Activated T-helper 17 cell treated with anti-CD3 and anti-CD28 coated beads, Interleukin-2, amount 50 U/mL, for 72 hours (primary cell): ENCODE results near the gene GOLGA6A. TPM values are rescaled to one million over a fixed set of nuclear protein-coding genes. Genes with fewer than 3 reads are reported as not detected.
A peak's percentile ranks its signal among the peaks of the same experiment; 100 is the strongest.

ENCODE experiments used
- ATAC-seq: fragments of 150-1000 bp; cut with Tn5 transposase; replicated peaks from 2 replicates; pipeline ENCODE4 v1.10.0; 2021; ENCODE audit warnings: mild to moderate bottlenecking, moderate library complexity
- H3K27ac Mint-ChIP-seq: one replicate; pipeline ENCODE4 v1.8.0; 2022; ENCODE audit warnings: mixed read lengths
- H3K27me3 Mint-ChIP-seq: one replicate; pipeline ENCODE4 v1.8.0; 2022; ENCODE audit warnings: mixed read lengths
- H3K36me3 Mint-ChIP-seq: one replicate; pipeline ENCODE4 v1.8.0; 2022; ENCODE audit warnings: low read depth, mild to moderate bottlenecking, mixed read lengths
- H3K4me1 Mint-ChIP-seq: one replicate; pipeline ENCODE4 v1.8.0; 2022; ENCODE audit warnings: mixed read lengths
- H3K4me3 Mint-ChIP-seq: one replicate; pipeline ENCODE4 v1.8.0; 2022; ENCODE audit warnings: mild to moderate bottlenecking, mixed read lengths
- H3K9me3 Mint-ChIP-seq: one replicate; pipeline ENCODE4 v1.8.0; 2022; ENCODE audit warnings: mixed read lengths
- total RNA-seq, 2 donors: library from RNA; stranded (reverse); gene quantifications; one replicate each; pipeline ENCODE4 v1.2.3, GENCODE V29; 2022

GOLGA6A gene
- total RNA-seq, 2 donors from 2014 or later: 0.11 TPM; not detected in 1

DNA sequence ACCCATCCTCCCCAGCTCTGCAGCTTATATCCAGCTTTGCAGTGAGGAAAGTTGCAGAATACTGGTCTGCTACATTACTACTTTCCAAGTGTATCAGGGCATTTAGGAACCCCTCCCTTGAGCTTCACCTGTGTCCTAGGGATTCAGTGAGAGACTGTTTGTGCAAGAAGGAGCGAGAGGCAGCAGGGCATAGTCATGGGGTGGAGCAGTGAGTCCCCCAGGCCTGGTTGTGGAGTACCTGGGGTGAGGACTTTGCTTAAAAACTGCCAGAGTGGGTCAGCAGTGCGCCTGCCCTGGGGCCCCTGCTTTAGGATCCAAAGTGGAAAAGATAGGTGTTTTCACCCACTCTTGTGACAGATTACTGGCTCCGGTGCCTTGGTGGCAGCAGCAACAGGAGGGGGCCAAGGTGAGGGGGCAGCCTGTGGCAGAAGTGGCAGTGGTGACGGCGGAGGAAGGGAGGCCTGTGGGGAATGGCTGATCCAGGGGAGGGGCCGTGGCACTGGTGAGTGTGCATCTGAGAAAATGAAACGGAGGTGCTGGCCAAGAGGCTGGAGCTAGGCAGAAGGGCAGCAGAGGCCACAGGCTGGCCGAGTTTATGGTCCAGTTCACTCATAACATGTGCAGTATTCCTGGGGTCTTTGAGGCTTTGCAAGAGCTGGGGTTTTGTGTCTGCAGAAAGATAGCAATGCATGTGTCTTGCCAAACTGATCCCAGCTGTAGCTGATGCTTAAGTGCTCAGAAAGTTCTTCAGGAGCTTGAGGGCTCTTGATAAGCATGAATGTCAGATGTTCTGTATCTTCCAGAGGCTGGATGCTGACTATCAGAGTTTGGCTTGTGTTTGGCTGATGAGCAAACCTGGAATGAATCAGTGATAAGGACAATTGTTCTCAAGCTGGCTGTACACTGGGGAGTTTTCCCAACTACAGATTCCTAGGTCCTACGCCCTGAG is 43.4 kb downstream of the GOLGA6A start:
- Mint-ChIP-seq H3K4me1 (no peaks in the 10 kb centered on the region), H3K36me3 (peaks cover 40% of the 10 kb centered on the region), H3K27me3 (no peaks in the 10 kb centered on the region), H3K9me3 (no peaks in the 10 kb centered on the region), H3K27ac (no peak overlapping the region), H3K4me3 (no peak overlapping the region)
- ATAC-seq: no peak

DNA sequence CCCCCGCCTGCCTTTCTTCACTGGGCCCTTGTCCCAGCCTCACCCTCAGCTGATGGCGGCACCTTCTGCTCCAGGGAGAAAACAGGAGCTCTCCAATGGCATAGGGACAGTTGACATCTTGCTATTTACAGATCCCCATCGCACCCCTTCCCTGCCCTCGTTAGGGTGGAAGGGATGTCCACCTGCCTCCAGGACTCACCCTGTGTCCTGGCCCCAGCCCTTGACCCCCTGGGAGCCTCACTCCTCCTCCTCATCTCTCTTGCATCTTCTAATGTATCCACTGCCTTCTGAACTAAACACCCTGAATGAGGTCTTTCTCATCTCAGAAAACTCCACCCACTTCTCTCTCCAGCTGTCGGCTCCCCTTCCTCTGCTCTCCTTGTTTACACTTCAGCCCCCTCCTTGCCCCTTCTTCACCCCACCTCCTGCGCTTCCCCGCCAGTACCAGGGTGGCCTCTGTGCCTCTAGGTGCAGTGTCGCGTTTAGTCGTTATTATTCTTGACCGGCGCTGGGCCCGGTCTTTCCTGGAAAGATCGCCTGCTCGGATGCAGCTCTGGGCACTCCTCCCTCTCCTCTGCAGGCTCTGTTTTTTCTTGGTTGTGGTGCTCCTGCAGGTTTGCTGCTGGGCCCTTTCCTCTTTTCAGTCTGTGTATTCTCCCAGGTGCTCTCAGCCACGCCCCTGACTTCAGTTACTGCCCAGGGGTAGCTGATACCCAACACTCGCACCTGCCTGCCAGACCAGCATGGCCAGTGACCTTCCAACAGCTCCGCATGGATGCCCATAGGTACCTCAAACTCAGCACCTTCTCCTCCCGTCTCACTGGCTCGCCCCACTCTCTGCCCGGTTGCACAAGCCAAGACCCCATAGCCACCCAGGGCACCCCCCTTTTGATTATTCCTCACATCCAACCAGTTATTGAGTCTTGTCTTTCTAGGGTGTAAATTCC is 44.9 kb downstream of the GOLGA6A start:
- no peaks in the 10 kb centered on the region for H3K27me3 Mint-ChIP-seq
- no peaks in the 10 kb centered on the region for H3K9me3 Mint-ChIP-seq
- no peaks in the 10 kb centered on the region for H3K4me1 Mint-ChIP-seq
- peaks cover 52% of the 10 kb centered on the region for H3K36me3 Mint-ChIP-seq
- H3K27ac Mint-ChIP-seq: peak overlapping the region; percentile 28
- no peak for ATAC-seq
- H3K4me3 Mint-ChIP-seq: no peak overlapping the region

DNA sequence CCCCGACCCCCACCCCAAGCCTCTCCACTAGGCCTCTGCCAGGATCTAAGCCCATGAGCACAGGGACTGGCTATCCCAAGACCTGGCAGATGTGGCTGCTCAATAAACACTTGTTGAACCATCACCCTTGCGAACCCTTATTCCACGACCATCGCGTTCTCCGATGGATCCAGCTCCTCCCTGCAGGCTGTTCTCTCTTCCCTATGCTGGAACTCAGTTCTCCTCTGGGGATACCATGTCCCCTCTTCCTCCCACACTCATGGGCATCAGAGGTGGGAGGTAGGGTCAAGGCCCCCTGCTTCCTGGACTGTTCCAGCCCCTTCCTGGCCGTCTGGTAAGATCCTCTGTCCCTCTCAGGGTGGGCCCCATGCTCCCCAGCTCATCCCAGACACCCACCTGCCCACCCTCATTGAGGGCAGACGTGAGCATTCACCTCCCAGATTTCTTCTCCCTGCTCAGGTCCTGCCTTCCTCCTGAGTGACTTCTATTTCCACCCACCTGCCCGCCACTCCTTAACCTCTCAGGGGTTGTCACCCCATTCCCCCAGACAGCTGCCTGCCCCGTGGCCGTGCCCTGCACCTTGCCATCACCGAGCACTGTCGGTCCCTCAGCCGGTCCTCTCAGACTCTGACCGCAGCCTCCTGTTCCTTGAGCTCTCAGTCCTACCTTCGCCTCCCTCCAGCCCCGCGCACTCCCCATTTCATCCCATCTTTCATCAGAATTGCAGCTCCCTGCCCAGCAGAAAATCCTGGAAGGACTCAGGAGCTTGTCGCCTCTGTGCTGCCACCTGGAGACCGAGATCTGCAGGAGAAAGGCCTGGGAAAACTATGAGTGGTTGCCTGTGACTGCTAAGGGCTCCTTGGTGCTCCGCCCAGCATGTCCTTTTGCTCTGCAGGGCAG is 45.8 kb downstream of the GOLGA6A start:
- no peaks in the 10 kb centered on the region for H3K9me3 Mint-ChIP-seq
- no peak overlapping the region for H3K4me3 Mint-ChIP-seq
- ATAC-seq: no peak
- H3K27me3 Mint-ChIP-seq: no peaks in the 10 kb centered on the region
- no peaks in the 10 kb centered on the region for H3K4me1 Mint-ChIP-seq
- H3K27ac Mint-ChIP-seq: peak overlapping the region; percentile 28
- H3K36me3 Mint-ChIP-seq: peaks cover 60% of the 10 kb centered on the region

DNA sequence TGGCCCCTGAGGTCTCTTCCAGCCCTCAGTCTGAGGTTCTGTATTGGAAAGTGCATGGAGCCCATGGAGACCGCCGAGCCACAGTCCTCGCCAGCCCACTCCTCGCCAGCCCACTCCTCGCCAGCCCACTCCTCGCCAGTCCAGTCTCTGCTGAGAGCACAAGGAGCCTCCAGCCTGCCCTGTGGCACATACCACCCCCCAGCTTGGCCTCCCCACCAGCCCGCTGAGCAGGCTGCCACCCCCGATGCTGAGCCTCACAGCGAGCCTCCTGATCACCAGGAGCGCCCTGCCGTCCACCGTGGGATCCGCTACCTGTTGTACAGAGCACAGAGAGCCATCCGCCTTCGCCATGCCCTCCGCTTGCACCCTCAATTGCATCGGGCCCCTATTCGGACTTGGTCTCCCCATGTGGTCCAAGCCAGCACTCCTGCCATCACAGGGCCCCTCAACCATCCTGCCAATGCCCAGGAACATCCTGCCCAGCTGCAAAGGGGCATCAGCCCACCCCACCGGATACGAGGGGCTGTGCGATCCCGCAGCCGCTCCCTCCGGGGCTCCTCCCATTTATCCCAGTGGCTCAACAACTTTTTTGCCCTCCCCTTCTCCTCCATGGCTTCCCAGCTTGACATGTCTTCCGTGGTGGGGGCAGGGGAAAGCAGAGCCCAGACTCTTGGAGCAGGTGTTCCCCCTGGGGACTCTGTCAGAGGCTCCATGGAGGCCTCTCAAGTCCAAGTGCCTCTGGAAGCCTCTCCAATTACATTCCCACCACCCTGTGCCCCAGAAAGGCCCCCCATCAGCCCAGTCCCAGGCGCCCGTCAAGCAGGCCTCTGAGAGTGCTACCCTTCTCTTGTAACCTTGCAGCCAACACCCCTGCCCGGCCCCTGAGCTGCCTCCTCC is 47.0 kb downstream of the GOLGA6A start:
- H3K9me3 Mint-ChIP-seq: no peaks in the 10 kb centered on the region
- no peak overlapping the region for H3K27ac Mint-ChIP-seq
- no peak for ATAC-seq
- H3K4me1 Mint-ChIP-seq: no peaks in the 10 kb centered on the region
- H3K4me3 Mint-ChIP-seq: no peak overlapping the region
- H3K36me3 Mint-ChIP-seq: peaks cover 68% of the 10 kb centered on the region
- no peaks in the 10 kb centered on the region for H3K27me3 Mint-ChIP-seq

DNA sequence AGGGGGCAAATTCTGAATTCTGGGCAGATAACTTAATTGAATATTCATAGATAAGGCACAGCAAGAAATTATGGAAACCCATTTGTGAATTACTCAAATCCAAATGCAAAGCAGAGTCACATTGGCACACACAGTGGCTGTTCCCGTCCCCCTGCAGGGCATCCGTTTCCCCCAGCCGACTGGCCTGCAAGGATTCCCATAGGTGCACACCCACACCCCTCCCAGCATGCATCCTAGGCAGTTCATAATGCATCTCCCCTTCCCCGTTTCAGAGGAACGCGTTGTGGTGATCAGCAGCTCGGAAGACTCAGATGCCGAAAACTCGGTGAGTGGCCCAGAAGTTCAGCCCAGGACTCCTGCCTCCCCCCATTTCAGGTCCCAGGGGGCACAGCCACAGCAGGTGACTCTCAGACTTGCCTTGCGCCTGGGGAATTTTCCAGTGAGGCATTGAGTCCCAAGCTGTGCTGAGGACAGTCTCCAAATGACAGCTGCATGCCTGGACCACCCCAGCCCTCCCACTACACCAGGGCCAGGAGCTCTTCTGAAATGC is 48.1 kb downstream of the GOLGA6A start:
- Mint-ChIP-seq H3K36me3 (peaks cover 76% of the 10 kb centered on the region), H3K27ac (no peak overlapping the region)

DNA sequence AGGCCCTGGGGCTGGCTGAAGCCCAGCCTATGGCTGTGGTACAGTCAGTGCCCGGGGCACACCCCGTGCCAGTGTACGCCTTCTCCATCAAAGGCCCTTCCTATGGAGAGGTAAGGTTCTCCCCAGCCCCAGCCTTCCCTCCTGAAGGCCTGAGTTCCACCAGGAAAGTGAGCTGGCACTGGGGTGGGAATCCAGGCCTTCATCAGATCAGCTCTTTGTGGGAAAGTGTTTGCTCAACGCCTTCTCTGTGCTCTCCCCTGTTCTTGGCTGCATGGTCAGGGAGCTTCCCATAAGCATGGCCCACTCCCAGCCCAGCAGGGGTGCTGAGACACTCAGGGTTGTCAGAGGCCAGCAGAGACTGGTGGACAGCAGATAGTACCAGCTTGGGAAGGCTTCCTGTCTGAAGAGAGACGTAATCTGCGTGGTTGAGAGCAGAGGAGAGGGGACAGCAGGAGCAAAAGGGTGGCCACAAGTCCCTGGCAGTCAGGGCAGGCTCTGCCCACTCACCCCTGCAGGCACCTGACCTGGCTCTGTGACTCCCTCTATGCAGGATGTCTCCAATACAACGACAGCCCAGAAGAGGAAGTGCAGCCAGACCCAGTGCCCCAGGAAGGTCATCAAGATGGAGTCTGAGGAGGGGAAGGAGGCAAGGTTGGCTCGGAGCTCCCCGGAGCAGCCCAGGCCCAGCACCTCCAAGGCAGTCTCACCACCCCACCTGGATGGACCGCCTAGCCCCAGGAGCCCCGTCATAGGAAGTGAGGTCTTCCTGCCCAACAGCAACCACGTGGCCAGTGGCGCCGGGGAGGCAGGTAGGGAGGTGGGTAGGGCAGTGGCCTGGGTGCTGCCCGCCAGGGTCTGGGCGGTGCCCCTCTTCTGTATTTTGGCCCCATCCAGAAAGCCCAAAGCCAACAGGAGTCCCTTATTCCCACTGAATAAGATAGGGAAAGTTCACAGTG is 49.5 kb downstream of the GOLGA6A start:
- Mint-ChIP-seq H3K9me3 (no peaks in the 10 kb centered on the region), H3K36me3 (peaks cover 87% of the 10 kb centered on the region), H3K4me1 (no peaks in the 10 kb centered on the region), H3K4me3 (no peak overlapping the region), H3K27me3 (no peaks in the 10 kb centered on the region), H3K27ac (no peak overlapping the region)
- no peak for ATAC-seq

More for the DNA sequence above, 48.1 kb downstream of the GOLGA6A start:
- Mint-ChIP-seq H3K4me3 (no peak overlapping the region), H3K27me3 (no peaks in the 10 kb centered on the region), H3K4me1 (no peaks in the 10 kb centered on the region), H3K9me3 (no peaks in the 10 kb centered on the region)
- ATAC-seq: no peak

DNA sequence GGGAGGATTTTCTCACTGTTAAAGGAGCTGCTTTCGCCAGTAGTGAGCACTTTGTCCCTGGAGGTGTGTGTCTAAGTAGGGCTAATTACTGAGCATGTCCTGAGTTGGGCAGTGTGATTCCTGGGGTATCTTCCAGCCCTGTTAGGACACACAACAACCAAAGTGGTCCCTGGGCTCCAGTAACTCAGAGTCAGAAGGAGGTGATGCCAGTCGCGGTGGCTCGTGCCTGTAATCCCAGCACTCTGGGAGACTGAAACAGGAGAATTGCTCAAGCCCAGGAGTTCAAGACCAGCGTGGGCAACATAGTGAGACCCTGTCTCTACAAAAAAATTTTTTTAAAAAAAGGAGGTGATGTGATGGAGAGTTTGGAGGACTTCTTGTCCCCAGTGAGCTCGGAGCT is 50.3 kb downstream of the GOLGA6A start:
- no peak for ATAC-seq
- peaks cover 87% of the 10 kb centered on the region for H3K36me3 Mint-ChIP-seq

DNA sequence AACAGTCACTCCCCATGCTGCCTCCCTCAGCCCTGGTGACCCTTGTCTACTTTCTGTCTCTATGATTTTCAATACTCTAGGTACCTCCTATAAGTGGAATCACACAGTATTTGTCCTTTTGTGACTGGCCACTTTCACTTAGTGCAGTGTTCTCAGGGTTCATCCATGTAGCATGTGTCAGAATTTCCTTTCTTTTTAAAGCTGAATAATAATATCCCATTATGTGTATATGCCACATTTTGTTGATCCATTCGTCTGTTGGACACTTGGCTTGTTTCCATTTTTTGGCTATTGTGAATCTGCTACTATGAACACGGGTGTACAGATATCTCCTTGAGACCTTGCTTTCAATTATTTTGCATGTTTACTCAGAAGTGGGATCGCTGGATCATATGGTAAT is 53.7 kb downstream of the GOLGA6A start:
- no peaks in the 10 kb centered on the region for H3K9me3 Mint-ChIP-seq
- H3K27me3 Mint-ChIP-seq: no peaks in the 10 kb centered on the region
- H3K4me3 Mint-ChIP-seq: no peak overlapping the region
- H3K36me3 Mint-ChIP-seq: peaks cover 85% of the 10 kb centered on the region
- no peak for ATAC-seq
- H3K4me1 Mint-ChIP-seq: no peaks in the 10 kb centered on the region
- no peak overlapping the region for H3K27ac Mint-ChIP-seq

More for the DNA sequence above, 50.3 kb downstream of the GOLGA6A start:
- Mint-ChIP-seq H3K9me3 (no peaks in the 10 kb centered on the region), H3K27me3 (no peaks in the 10 kb centered on the region), H3K27ac (peak overlapping the region; percentile 38), H3K4me1 (no peaks in the 10 kb centered on the region), H3K4me3 (no peak overlapping the region)

DNA sequence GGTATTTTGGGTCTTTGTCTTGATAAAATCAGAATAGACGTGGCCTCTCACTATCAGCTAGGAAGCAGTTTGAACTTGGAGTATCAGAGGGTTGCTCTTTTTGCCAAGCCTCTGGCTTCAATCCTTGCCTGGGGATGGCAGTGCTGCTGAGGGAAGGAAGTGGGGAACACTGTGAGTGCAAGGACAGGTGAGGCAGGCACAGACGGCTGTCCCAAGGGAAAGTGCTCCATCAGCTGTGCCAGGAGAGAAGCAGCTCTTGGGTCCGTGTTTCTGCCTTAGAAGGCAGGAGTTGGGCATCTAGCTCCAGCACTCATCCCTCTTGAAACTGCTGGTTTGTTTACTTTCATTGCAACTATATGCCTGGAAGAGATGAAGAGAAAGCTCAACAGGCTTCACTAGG is 54.7 kb downstream of the GOLGA6A start:
- Mint-ChIP-seq H3K4me3 (no peak overlapping the region), H3K27ac (no peak overlapping the region), H3K36me3 (peaks cover 88% of the 10 kb centered on the region), H3K9me3 (no peaks in the 10 kb centered on the region), H3K27me3 (no peaks in the 10 kb centered on the region), H3K4me1 (peaks cover under 1% of the 10 kb centered on the region)
- ATAC-seq: no peak

DNA sequence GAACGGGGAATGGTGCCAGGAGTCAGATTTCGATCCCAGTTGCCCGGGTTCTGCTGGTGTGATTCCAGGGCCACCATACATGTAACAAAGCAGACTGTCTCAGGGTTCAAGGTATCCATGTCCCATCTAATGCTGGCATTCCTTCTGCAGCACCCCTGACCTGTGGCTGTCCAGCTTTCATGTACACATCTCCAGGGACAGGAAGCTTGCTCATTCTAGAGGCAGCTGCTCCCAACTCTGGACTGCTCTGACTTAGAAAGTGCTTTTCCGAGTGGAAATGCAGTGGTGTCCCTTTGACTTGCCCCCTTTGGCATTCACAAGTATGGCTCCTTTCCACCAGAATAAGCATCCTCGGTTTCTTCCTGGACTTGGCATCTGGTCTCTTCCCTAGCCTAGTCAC is 56.9 kb downstream of the GOLGA6A start:
- no peaks in the 10 kb centered on the region for H3K27me3 Mint-ChIP-seq
- H3K9me3 Mint-ChIP-seq: no peaks in the 10 kb centered on the region
- peaks cover 89% of the 10 kb centered on the region for H3K36me3 Mint-ChIP-seq
- no peak for ATAC-seq
- no peak overlapping the region for H3K4me3 Mint-ChIP-seq
- peak overlapping the region; percentile 36 for H3K27ac Mint-ChIP-seq
- peaks cover 12% of the 10 kb centered on the region for H3K4me1 Mint-ChIP-seq

DNA sequence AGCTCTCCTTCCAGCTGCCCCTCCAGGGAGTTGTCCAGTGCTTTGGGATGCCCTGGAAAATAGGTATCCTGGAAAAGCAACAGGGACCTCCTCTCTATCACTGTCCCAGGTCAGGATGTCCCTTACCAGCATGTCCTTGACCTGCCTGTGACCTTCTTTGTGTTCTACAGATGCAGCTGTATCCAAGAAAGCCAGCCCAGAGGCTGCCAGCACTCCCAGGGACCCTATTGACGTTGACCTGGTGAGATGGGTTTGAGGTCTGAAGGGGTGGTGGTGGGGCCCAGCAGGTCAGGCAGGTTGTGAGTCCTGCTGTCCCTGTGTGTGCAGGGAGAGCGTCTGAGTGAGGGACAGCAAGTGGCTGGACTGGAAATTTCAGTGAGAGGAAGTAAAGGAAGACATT is 57.7 kb downstream of the GOLGA6A start:
- H3K4me1 Mint-ChIP-seq: peaks cover 14% of the 10 kb centered on the region
- peaks cover 89% of the 10 kb centered on the region for H3K36me3 Mint-ChIP-seq
- ATAC-seq: no peak
- H3K27ac Mint-ChIP-seq: peak overlapping the region; percentile 69
- no peaks in the 10 kb centered on the region for H3K27me3 Mint-ChIP-seq
- H3K4me3 Mint-ChIP-seq: no peak overlapping the region
- no peaks in the 10 kb centered on the region for H3K9me3 Mint-ChIP-seq
